G401 (cell line): ENCODE results near the gene ESAM. TPM values are rescaled to one million over a fixed set of nuclear protein-coding genes. Genes with fewer than 3 reads are reported as not detected.

Experiments used
- DNase-seq: peaks from one replicate; pipeline ENCODE4 v3.0.0-alpha.2; 2015; ENCODE audit warnings: low spot score
- in situ Hi-C: cut with HindIII; loops from 2 replicates; pipeline ENCODE4 v1.10.0; 2016; ENCODE audit warnings: low sequenced_read_pairs, mixed read lengths
- total RNA-seq: library from RNA; depleted of rRNA; stranded (reverse); fragments of >200 nt; shearing (Covaris generic); gene quantifications from 2 replicates; pipeline ENCODE4 v1.2.3, GENCODE V29; 2014

ESAM gene
- total RNA-seq, 1 experiment from 2014 or later = not detected

GRCh38 chr11:124754710-124755109, 7.4 kb downstream of the ESAM start:
- DNase-seq = no peak
- in situ Hi-C loops = no loop called here

- in situ Hi-C loops = no loop called here
- DNase-seq = no peak
These were observed 7.8 kb downstream of the ESAM start for GRCh38 chr11:124754309-124754708.

- DNase-seq = no peak
- in situ Hi-C loops = no loop called here
These were observed 8.5 kb downstream of the ESAM start for GRCh38 chr11:124753624-124754023.

- in situ Hi-C loops = no loop called here
- no peak for DNase-seq
These were observed 8.9 kb downstream of the ESAM start for GRCh38 chr11:124753205-124753604.

- in situ Hi-C loops = no loop called here
- no peak for DNase-seq
These were observed 9.5 kb downstream of the ESAM start for GRCh38 chr11:124752471-124753102.

- in situ Hi-C loops = no loop called here
- no peak for DNase-seq
These were observed 10.2 kb downstream of the ESAM start, which contains the start of gene VSIG2 for GRCh38 chr11:124751741-124752470. Gene VSIG2, minus strand, starts transcription at chr11:124752255. Its CDS starts 118 bp downstream, at chr11:124752137.

- in situ Hi-C loops = no loop called here
- no peak for DNase-seq
These were observed 10.7 kb downstream of the ESAM start for GRCh38 chr11:124751391-124751740.

- no peak for DNase-seq
- in situ Hi-C loops = no loop called here
These were observed 12.2 kb downstream of the ESAM start for GRCh38 chr11:124749912-124750311.

- in situ Hi-C loops = no loop called here
- no peak for DNase-seq
These were observed 13.4 kb downstream of the ESAM start for GRCh38 chr11:124748481-124749343.

GRCh38 chr11:124748100-124748418, 14.0 kb downstream of the ESAM start:
- in situ Hi-C loops = no loop called here
- DNase-seq = no peak

- no peak for DNase-seq
These were observed 14.5 kb downstream of the ESAM start for GRCh38 chr11:124747406-124748099.

GRCh38 chr11:124746621-124747243, 15.4 kb downstream of the ESAM start:
- in situ Hi-C loops = no loop called here
- DNase-seq = no peak

More at GRCh38 chr11:124747406-124748099, 14.5 kb downstream of the ESAM start:
- in situ Hi-C loops = no loop called here

- in situ Hi-C loops = no loop called here
- no peak for DNase-seq
These were observed 16.1 kb downstream of the ESAM start for GRCh38 chr11:124745835-124746620.

- no peak for DNase-seq
- in situ Hi-C loops = no loop called here
These were observed 16.7 kb downstream of the ESAM start for GRCh38 chr11:124745270-124745834.

- in situ Hi-C loops = no loop called here
- DNase-seq = no peak
These were observed 19.0 kb downstream of the ESAM start for GRCh38 chr11:124743050-124743449.

- in situ Hi-C loops = no loop called here
- DNase-seq = no peak
These were observed 19.5 kb downstream of the ESAM start for GRCh38 chr11:124742555-124742954.

- no peak for DNase-seq
- in situ Hi-C loops = no loop called here
These were observed 21.7 kb downstream of the ESAM start for GRCh38 chr11:124740277-124740882.
